HepG2 (cell line): Measurements from ENCODE around the gene SEPHS1. TPM values are rescaled to one million over a fixed set of nuclear protein-coding genes. Genes with fewer than 3 reads are reported as not detected.

Experiments
- ATAC-seq: fragments of 200-7000 bp; cut with Tn5 transposase; 3 replicates; pipeline ENCODE4 v1.9.1; 2020; ENCODE audit warnings: mild to moderate bottlenecking, moderate library complexity
- BruUV-seq: library from RNA; stranded (reverse); fragments of 400-500 nt; replicated peaks from 2 replicates; lab custom pipeline; 2021; lab: Mats Ljungman, UMichigan
- CTCF ChIA-PET: fragments of 300-600 bp; formaldehyde crosslinking; extraction: SDS; loops from one replicate; lab custom pipeline; 2021; ENCODE audit warnings: low total read pairs, inconsistent platforms, low intra/inter-chr PET ratio; lab: Yijun Ruan, JAX
- POLR2A ChIA-PET: fragments of 350-600 bp; sonication (Branson Sonifier 250); formaldehyde crosslinking; loops from one replicate; lab custom pipeline; 2020; ENCODE audit warnings: antibody characterized with exemption, inconsistent platforms; lab: Yijun Ruan, JAX
- DNase-seq: peaks from one replicate; pipeline ENCODE4 v3.0.0-alpha.2; 2015; ENCODE audit warnings: low spot score
- FAIRE-seq: peaks from 3 replicates; lab custom pipeline; 2011; peaks lifted over from hg19 to GRCh38; lab: Jason Lieb, UNC
- H2AFZ ChIP-seq: one replicate; pipeline ENCODE4 v1.6.1; 2011; ENCODE audit warnings: low read length, inconsistent platforms
- H3K27ac ChIP-seq: fragments of 300-600 bp; 3 replicates; pipeline ENCODE4 v1.8.0; 2011; ENCODE audit warnings: mixed run types, mild to moderate bottlenecking, mixed read lengths, low read length, inconsistent platforms; ENCODE audit not compliant: insufficient read depth; ENCODE audit errors: extremely low read length
- H3K27me3 ChIP-seq, 2 experiments: fragments of 200-600 bp in 1 of 2; 2 replicates in 1 of 2; 3 replicates in 1 of 2; pipeline versions ENCODE4 v1.6.0 to v1.8.0; 2011; ENCODE audit warnings: low read length in 2 of 2, mild to moderate bottlenecking in 2 of 2, moderate library complexity in 2 of 2, inconsistent platforms in 1 of 2; ENCODE audit not compliant: insufficient read depth in 2 of 2, control insufficient read depth in 1 of 2
- H3K36me3 ChIP-seq, 2 experiments: fragments of 200-600 bp in 1 of 2; replicated peaks in 1 of 2; 2 replicates in 1 of 2; 3 replicates in 1 of 2; pipeline versions ENCODE4 v1.5.1 to v1.8.0; 2011; ENCODE audit warnings: low read length in 2 of 2, inconsistent platforms in 1 of 2; ENCODE audit not compliant: insufficient read depth in 2 of 2, control insufficient read depth in 1 of 2
- H3K4me1 ChIP-seq: 2 replicates; pipeline ENCODE4 v1.5.1; 2012; ENCODE audit warnings: low read length, inconsistent platforms; ENCODE audit not compliant: insufficient read depth
- H3K4me2 ChIP-seq: 2 replicates; pipeline ENCODE4 v1.6.0; 2011; ENCODE audit warnings: low read depth, low read length, inconsistent platforms
- H3K4me3 ChIP-seq, 3 experiments: fragments of 200-600 bp in 1 of 3; sonication (generic), shearing (Covaris generic) in 1 of 3; replicated peaks in 1 of 3; 2 replicates each; pipeline ENCODE4 v1.5.1; 2011 to 2016; ENCODE audit warnings: low read length in 3 of 3, inconsistent platforms in 2 of 3, low read depth in 2 of 3, mild to moderate bottlenecking in 2 of 3, control low read depth in 1 of 3, mixed read lengths in 1 of 3; ENCODE audit not compliant: insufficient read depth in 1 of 3
- H3K79me2 ChIP-seq: one replicate; pipeline ENCODE4 v1.6.1; 2011; ENCODE audit warnings: low read length, inconsistent platforms; ENCODE audit not compliant: insufficient read depth
- H3K9ac ChIP-seq: 2 replicates; pipeline ENCODE4 v1.6.0; 2011; ENCODE audit warnings: mild to moderate bottlenecking, low read depth, low read length, inconsistent platforms; ENCODE audit not compliant: insufficient read depth
- H3K9me3 ChIP-seq: 2 replicates; pipeline ENCODE4 v1.5.1; 2012; ENCODE audit warnings: mild to moderate bottlenecking, low read length
- H4K20me1 ChIP-seq: 2 replicates; pipeline ENCODE4 v1.6.0; 2011; ENCODE audit warnings: inconsistent platforms, mild to moderate bottlenecking, low read length, moderate library complexity; ENCODE audit not compliant: insufficient read depth
- CREM ChIP-seq, 2 experiments: sonication (generic) in 1 of 2; formaldehyde crosslinking in 1 of 2; IDR thresholded peaks; 2 replicates each; pipeline versions ENCODE4 v1.4.0 to v1.6.1; 2016 to 2020; ENCODE audit warnings: antibody characterized with exemption in 1 of 2, mild to moderate bottlenecking in 1 of 2, missing genetic modification reagents in 1 of 2
- GPN1 ChIP-seq: sonication (generic); formaldehyde crosslinking; IDR thresholded peaks from 2 replicates; pipeline ENCODE4 v1.5.1; 2020; ENCODE audit warnings: missing genetic modification reagents, borderline replicate concordance
- NFE2L2 ChIP-seq: fragments of 150-350 bp; IDR thresholded peaks from 2 replicates; pipeline ENCODE4 v1.6.1; 2014; ENCODE audit warnings: low read length
- SAP130 ChIP-seq: IDR thresholded peaks from 2 replicates; pipeline ENCODE4 v1.6.1; 2016; ENCODE audit warnings: low read depth
- SCMH1 ChIP-seq: sonication (generic); formaldehyde crosslinking; IDR thresholded peaks from 2 replicates; pipeline ENCODE4 v1.9.0; 2021; ENCODE audit warnings: missing genetic modification reagents, mild to moderate bottlenecking, borderline replicate concordance
- ZBTB7A ChIP-seq: sonication (generic); formaldehyde crosslinking; IDR thresholded peaks from 2 replicates; pipeline ENCODE4 v1.8.0; 2022; ENCODE audit warnings: mild to moderate bottlenecking, missing genetic modification reagents
- ZFP82 ChIP-seq: sonication (generic); formaldehyde crosslinking; IDR thresholded peaks from 2 replicates; pipeline ENCODE4 v1.5.1; 2020; ENCODE audit warnings: mild to moderate bottlenecking, missing genetic modification reagents, borderline replicate concordance
- ZNF10 ChIP-seq: sonication (generic); formaldehyde crosslinking; IDR thresholded peaks from 2 replicates; pipeline ENCODE4 v1.4.0; 2020; ENCODE audit warnings: mild to moderate bottlenecking, low read depth, missing genetic modification reagents, borderline replicate concordance
- WGBS: methylation state at CpG from one replicate; pipeline ENCODE4 v1.1.6; 2017; ENCODE audit warnings: low lambda C conversion rate; 5-methylcytosine and 5-hydroxymethylcytosine counted together
- in situ Hi-C: cut with HindIII; loops from 2 replicates; pipeline ENCODE4 v1.10.0; 2017; ENCODE audit warnings: low pct_unique_long_range_greater_than_20kb; ENCODE audit not compliant: extremely low pct_ligation_motif_present
- intact Hi-C: fragments of 100-400 bp; cut with micrococcal nuclease; formaldehyde crosslinking; loops from one replicate; pipeline ENCODE4 v1.10.0; 2022; ENCODE audit not compliant: unreplicated experiment
- polyA plus RNA-seq, 8 experiments: library from polyadenylated mRNA; depleted of rRNA in 3 of 8; stranded (reverse) in 7 of 8; unstranded in 1 of 8; fragments of >200 nt; fragmentation: Illumina TruSeq in 4 of 8; extraction: Trizol in 4 of 8; gene quantifications; 2 replicates each; pipeline versions ENCODE4 v1.2.1 to v1.2.3, GENCODE V29; 2011 to 2016; ENCODE audit warnings: low read depth in 4 of 8, missing spikeins in 1 of 8, mixed read lengths in 1 of 8; ENCODE audit not compliant: insufficient read depth in 1 of 8
- total RNA-seq, 5 experiments: library from RNA; depleted of rRNA; stranded (reverse); fragments of >200 nt; fragmentation: Illumina TruSeq; extraction: Trizol; gene quantifications; 2 replicates each; pipeline ENCODE4 v1.2.3, GENCODE V29; 2016; ENCODE audit warnings: low read depth in 1 of 5
- TF ChIP-seq, protein P1 (sequence below): sonication (generic); formaldehyde crosslinking; IDR thresholded peaks from 2 replicates; pipeline ENCODE4 v1.4.0; 2020; ENCODE audit warnings: low read depth, mild to moderate bottlenecking, missing genetic modification reagents
- TF ChIP-seq, protein P2 (sequence below): IDR thresholded peaks from 2 replicates; pipeline ENCODE4 v1.6.1; 2018; ENCODE audit warnings: missing genetic modification reagents
- TF ChIP-seq, protein P3 (sequence below): sonication (generic); formaldehyde crosslinking; IDR thresholded peaks from 2 replicates; pipeline ENCODE4 v1.5.0; 2020; ENCODE audit warnings: mild to moderate bottlenecking, missing genetic modification reagents
- TF ChIP-seq, protein P4 (sequence below): sonication (generic); formaldehyde crosslinking; conservative IDR thresholded peaks from 2 replicates; pipeline ENCODE4 v1.8.0; 2022; ENCODE audit warnings: missing genetic modification reagents
- TF ChIP-seq, protein P5 (sequence below): sonication (generic); formaldehyde crosslinking; IDR thresholded peaks from 2 replicates; pipeline ENCODE4 v1.5.1; 2020; ENCODE audit warnings: mild to moderate bottlenecking, missing genetic modification reagents, borderline replicate concordance
- TF ChIP-seq, protein P6 (sequence below): sonication (generic); formaldehyde crosslinking; conservative IDR thresholded peaks from 2 replicates; pipeline ENCODE4 v1.8.1; 2023; ENCODE audit warnings: missing genetic modification reagents

Gene SEPHS1
- total and polyA plus RNA-seq, 2 of the 13 experiments (the other 11 are each of a cell fraction or from before 2014, with no cell fraction given): 57.8 to 61.5 TPM

DNA sequence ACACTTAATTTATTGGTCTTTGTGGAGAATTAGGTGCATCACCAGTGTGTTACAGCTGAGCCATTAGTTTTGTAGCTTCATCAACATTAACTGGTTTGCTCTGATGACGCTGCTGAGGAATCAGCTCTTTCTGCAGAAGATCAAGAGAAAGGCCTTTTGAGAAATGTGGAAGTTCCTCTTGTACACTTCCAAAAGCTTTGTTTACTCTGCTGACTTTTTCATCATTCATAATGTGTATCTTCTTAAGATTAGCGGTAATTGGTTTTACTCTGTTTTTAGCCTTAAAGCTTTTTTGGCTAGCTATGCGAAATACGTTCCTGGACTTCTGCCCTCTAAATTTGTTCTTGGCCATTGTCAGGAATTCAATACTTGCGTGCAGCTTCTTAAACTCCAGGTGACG lies 40.0 kb downstream of the SEPHS1 start:
- Histone ChIP-seq H3K27me3 (no peaks in the 10 kb centered on the region; a peak in 2 of 5 replicates), H3K79me2 (no peaks in the 10 kb centered on the region), H2AFZ (no peak overlapping the region), H3K27ac (no peak overlapping the region), H3K36me3 (no peaks in the 10 kb centered on the region), H3K4me3 (no peak overlapping the region), H3K9me3 (no peaks in the 10 kb centered on the region), H3K4me1 (peaks cover 18% of the 10 kb centered on the region), H3K9ac (no peak overlapping the region), H4K20me1 (no peaks in the 10 kb centered on the region), H3K4me2 (no peak overlapping the region)
- intact Hi-C loops: no loop called here
- TF ChIP-seq, protein P1, sequence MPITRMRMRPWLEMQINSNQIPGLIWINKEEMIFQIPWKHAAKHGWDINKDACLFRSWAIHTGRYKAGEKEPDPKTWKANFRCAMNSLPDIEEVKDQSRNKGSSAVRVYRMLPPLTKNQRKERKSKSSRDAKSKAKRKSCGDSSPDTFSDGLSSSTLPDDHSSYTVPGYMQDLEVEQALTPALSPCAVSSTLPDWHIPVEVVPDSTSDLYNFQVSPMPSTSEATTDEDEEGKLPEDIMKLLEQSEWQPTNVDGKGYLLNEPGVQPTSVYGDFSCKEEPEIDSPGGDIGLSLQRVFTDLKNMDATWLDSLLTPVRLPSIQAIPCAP: no peak
- TF ChIP-seq, protein P2, sequence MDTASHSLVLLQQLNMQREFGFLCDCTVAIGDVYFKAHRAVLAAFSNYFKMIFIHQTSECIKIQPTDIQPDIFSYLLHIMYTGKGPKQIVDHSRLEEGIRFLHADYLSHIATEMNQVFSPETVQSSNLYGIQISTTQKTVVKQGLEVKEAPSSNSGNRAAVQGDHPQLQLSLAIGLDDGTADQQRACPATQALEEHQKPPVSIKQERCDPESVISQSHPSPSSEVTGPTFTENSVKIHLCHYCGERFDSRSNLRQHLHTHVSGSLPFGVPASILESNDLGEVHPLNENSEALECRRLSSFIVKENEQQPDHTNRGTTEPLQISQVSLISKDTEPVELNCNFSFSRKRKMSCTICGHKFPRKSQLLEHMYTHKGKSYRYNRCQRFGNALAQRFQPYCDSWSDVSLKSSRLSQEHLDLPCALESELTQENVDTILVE (CRISPR knock-in tag): no peak
- TF ChIP-seq ZFP82 (CRISPR knock-in tag): no peak
- TF ChIP-seq, protein P3, sequence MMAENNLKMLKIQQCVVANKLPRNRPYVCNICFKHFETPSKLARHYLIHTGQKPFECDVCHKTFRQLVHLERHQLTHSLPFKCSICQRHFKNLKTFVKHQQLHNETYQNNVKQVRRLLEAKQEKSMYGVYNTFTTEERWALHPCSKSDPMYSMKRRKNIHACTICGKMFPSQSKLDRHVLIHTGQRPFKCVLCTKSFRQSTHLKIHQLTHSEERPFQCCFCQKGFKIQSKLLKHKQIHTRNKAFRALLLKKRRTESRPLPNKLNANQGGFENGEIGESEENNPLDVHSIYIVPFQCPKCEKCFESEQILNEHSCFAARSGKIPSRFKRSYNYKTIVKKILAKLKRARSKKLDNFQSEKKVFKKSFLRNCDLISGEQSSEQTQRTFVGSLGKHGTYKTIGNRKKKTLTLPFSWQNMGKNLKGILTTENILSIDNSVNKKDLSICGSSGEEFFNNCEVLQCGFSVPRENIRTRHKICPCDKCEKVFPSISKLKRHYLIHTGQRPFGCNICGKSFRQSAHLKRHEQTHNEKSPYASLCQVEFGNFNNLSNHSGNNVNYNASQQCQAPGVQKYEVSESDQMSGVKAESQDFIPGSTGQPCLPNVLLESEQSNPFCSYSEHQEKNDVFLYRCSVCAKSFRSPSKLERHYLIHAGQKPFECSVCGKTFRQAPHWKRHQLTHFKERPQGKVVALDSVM (CRISPR knock-in tag): no peak
- TF ChIP-seq, protein P4, sequence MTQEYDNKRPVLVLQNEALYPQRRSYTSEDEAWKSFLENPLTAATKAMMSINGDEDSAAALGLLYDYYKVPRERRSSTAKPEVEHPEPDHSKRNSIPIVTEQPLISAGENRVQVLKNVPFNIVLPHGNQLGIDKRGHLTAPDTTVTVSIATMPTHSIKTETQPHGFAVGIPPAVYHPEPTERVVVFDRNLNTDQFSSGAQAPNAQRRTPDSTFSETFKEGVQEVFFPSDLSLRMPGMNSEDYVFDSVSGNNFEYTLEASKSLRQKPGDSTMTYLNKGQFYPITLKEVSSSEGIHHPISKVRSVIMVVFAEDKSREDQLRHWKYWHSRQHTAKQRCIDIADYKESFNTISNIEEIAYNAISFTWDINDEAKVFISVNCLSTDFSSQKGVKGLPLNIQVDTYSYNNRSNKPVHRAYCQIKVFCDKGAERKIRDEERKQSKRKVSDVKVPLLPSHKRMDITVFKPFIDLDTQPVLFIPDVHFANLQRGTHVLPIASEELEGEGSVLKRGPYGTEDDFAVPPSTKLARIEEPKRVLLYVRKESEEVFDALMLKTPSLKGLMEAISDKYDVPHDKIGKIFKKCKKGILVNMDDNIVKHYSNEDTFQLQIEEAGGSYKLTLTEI: no peak
- no peak for TF ChIP-seq SAP130
- TF ChIP-seq, protein P5, sequence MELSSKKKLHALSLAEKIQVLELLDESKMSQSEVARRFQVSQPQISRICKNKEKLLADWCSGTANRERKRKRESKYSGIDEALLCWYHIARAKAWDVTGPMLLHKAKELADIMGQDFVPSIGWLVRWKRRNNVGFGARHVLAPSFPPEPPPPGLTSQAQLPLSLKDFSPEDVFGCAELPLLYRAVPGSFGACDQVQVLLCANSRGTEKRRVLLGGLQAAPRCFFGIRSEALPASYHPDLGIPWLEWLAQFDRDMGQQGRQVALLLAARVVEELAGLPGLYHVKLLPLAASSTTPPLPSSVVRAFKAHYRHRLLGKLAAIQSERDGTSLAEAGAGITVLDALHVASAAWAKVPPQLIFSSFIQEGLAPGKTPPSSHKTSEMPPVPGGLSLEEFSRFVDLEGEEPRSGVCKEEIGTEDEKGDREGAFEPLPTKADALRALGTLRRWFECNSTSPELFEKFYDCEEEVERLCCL (CRISPR knock-in tag): no peak
- TF ChIP-seq ZBTB7A (CRISPR knock-in tag): no peak
- TF ChIP-seq GPN1 (CRISPR knock-in tag): no peak
- TF ChIP-seq ZNF10 (CRISPR knock-in tag): no peak
- TF ChIP-seq NFE2L2: no peak
- no peak for TF ChIP-seq CREM (IDR thresholded peaks at IDR 0.05)
- TF ChIP-seq CREM (CRISPR knock-in tag; IDR thresholded peaks at IDR 0.05): no peak
- no peak for TF ChIP-seq SCMH1 (CRISPR knock-in tag)
- TF ChIP-seq, protein P6, sequence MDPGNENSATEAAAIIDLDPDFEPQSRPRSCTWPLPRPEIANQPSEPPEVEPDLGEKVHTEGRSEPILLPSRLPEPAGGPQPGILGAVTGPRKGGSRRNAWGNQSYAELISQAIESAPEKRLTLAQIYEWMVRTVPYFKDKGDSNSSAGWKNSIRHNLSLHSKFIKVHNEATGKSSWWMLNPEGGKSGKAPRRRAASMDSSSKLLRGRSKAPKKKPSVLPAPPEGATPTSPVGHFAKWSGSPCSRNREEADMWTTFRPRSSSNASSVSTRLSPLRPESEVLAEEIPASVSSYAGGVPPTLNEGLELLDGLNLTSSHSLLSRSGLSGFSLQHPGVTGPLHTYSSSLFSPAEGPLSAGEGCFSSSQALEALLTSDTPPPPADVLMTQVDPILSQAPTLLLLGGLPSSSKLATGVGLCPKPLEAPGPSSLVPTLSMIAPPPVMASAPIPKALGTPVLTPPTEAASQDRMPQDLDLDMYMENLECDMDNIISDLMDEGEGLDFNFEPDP (CRISPR knock-in tag): no peak
- FAIRE-seq: no peak
- POLR2A ChIA-PET: interaction anchor here (1.6 kb wide), 1 partner anchor 8 kb away, joined by 10 read pairs; the partner anchor contains the start of gene PHYH
- CTCF ChIA-PET: no interaction called here
- WGBS: 26% methylated on average over 6 of the region's 6 CpGs
- in situ Hi-C loops: no loop called here
- no TSS peak for BruUV-seq
- no peak for ATAC-seq
- DNase-seq: no peak
